ENCODE measurements around the gene RNF126. TPM values are rescaled to one million over a fixed set of nuclear protein-coding genes. Genes with fewer than 3 reads are reported as not detected.

RNF126 gene
- total and polyA plus RNA-seq, 2 of the 4 experiments (the other 2 are of a cell fraction), result 7.0 to 27.4 TPM

GRCh38 chr19:621819-622218, 41.2 kb downstream of the RNF126 start:
- Histone ChIP-seq H3K79me1 (ENCODE audit: low read depth in 1 of 2, low read length in 2 of 2) (no peaks in the 10 kb centered on the region), H4K8ac (ENCODE audit: low read depth in 2 of 2, low read length in 2 of 2) (no peak overlapping the region), H3K9me1 (ENCODE audit: insufficient read depth, low read length) (no peaks in the 10 kb centered on the region), H4K20me1 (ENCODE audit: insufficient read depth, low read length) (peaks cover 3% of the 10 kb centered on the region), H3K9ac (ENCODE audit: low read depth, low read length) (no peak overlapping the region), H2BK20ac (ENCODE audit: low read depth, low read length) (no peak overlapping the region), H2BK5ac (ENCODE audit: low read depth, low read length, poor library complexity, severe bottlenecking) (no peak overlapping the region), H4K5ac (ENCODE audit: low read depth, low read length) (no peak overlapping the region), H3K4me1 (ENCODE audit: control insufficient read depth, insufficient read depth, low read length) (no peaks in the 10 kb centered on the region), H3K4ac (ENCODE audit: low read depth, low read length) (no peak overlapping the region), H3K14ac (replicated peaks; ENCODE audit: low read depth, low read length) (no peak overlapping the region), H3K36me3 (ENCODE audit: control insufficient read depth, insufficient read depth, low read length) (peaks cover 47% of the 10 kb centered on the region), H3K18ac (ENCODE audit: low read depth, low read length) (no peak overlapping the region), H3K23ac (ENCODE audit: low read depth, low read length) (no peak overlapping the region), H4K91ac (ENCODE audit: insufficient read depth, low read depth, low read length) (no peak overlapping the region), H2AK5ac (ENCODE audit: low read depth, low read length) (no peak overlapping the region), H3K4me2 (ENCODE audit: low read depth, low read length) (no peak overlapping the region), H2BK120ac (ENCODE audit: low read depth, low read length) (no peak overlapping the region), H2AFZ (replicated peaks; ENCODE audit: low read length, poor library complexity) (no peak overlapping the region), H2AK9ac (replicated peaks; ENCODE audit: low read depth, low read length, poor library complexity) (no peak overlapping the region), H2BK15ac (ENCODE audit: low read depth, low read length) (no peak overlapping the region), H3K9me3 (ENCODE audit: control insufficient read depth, insufficient read depth, low read length) (no peaks in the 10 kb centered on the region), H3K27me3 (ENCODE audit: control insufficient read depth, insufficient read depth, low read length) (no peaks in the 10 kb centered on the region), H3K56ac (ENCODE audit: extremely low read depth, insufficient read depth, low read length) (no peak overlapping the region), H3K27ac (ENCODE audit: insufficient read depth, low read length) (no peak overlapping the region), H3K4me3 (ENCODE audit: insufficient read depth, low read depth, low read length) (no peak overlapping the region)
- ATAC-seq (ENCODE audit: low read depth) (no peak), DNase-seq (no peak)
- CTCF ChIA-PET, result no interaction called here
- 90% methylated on average over 8 of the region's 24 CpGs; no CpG with 5 or more reads in 1 of the 2 experiments for WGBS, 2 experiments (ENCODE audit: extremely low coverage in 2 of 2, insufficient read length in 1 of 2)
- dilution Hi-C loops (cut with HindIII; ENCODE audit: low sequenced_read_pairs, unreplicated experiment), result no loop called here
- in situ Hi-C loops (cut with MboI; ENCODE audit: low sequenced_read_pairs), result no loop called here
- intact Hi-C loops (cut with micrococcal nuclease), result no loop called here
- POLR2A ChIA-PET (ENCODE audit: unreplicated experiment), result no interaction called here
- TF ChIP-seq RAD21 (IDR thresholded peaks at IDR 0.05; ENCODE audit: low read length), result no peak
- TF ChIP-seq RFX5 (IDR thresholded peaks at IDR 0.05; ENCODE audit: low read depth, low read length), result no peak
- TF ChIP-seq MAFK (IDR thresholded peaks at IDR 0.05; ENCODE audit: low read depth, low read length), result no peak
- TF ChIP-seq BHLHE40 (IDR thresholded peaks at IDR 0.05; ENCODE audit: low read depth, low read length), result no peak
- TF ChIP-seq USF2 (IDR thresholded peaks at IDR 0.05; ENCODE audit: low read depth, low read length), result no peak
- no peak for TF ChIP-seq FOS (IDR thresholded peaks at IDR 0.05; ENCODE audit: low read depth, low read length)
- no peak for TF ChIP-seq SMC3 (IDR thresholded peaks at IDR 0.05; ENCODE audit: low read depth, low read length)
- TF ChIP-seq RCOR1 (IDR thresholded peaks at IDR 0.05; ENCODE audit: insufficient replicate concordance, low read length), result no peak
- TF ChIP-seq MAZ (IDR thresholded peaks at IDR 0.05; ENCODE audit: borderline replicate concordance, low read depth, low read length), result no peak
- TF ChIP-seq, protein P1, sequence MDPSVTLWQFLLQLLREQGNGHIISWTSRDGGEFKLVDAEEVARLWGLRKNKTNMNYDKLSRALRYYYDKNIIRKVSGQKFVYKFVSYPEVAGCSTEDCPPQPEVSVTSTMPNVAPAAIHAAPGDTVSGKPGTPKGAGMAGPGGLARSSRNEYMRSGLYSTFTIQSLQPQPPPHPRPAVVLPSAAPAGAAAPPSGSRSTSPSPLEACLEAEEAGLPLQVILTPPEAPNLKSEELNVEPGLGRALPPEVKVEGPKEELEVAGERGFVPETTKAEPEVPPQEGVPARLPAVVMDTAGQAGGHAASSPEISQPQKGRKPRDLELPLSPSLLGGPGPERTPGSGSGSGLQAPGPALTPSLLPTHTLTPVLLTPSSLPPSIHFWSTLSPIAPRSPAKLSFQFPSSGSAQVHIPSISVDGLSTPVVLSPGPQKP (IDR thresholded peaks at IDR 0.05; ENCODE audit: borderline replicate concordance, low read depth, low read length), result no peak
- TF ChIP-seq, protein P2, sequence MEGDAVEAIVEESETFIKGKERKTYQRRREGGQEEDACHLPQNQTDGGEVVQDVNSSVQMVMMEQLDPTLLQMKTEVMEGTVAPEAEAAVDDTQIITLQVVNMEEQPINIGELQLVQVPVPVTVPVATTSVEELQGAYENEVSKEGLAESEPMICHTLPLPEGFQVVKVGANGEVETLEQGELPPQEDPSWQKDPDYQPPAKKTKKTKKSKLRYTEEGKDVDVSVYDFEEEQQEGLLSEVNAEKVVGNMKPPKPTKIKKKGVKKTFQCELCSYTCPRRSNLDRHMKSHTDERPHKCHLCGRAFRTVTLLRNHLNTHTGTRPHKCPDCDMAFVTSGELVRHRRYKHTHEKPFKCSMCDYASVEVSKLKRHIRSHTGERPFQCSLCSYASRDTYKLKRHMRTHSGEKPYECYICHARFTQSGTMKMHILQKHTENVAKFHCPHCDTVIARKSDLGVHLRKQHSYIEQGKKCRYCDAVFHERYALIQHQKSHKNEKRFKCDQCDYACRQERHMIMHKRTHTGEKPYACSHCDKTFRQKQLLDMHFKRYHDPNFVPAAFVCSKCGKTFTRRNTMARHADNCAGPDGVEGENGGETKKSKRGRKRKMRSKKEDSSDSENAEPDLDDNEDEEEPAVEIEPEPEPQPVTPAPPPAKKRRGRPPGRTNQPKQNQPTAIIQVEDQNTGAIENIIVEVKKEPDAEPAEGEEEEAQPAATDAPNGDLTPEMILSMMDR (conservative IDR thresholded peaks at IDR 0.05; ENCODE audit: low read depth, low read length), result no peak
- TF ChIP-seq POLR2A (IDR thresholded peaks at IDR 0.05; ENCODE audit: low read depth, low read length), result no peak
- BruUV-seq (replicated peaks), result no TSS peak
